DOHH2 (cell line): Measurements from ENCODE around the gene DHX58.
"Not testable (repeated sequence)": the region's sequence is repeated elsewhere in the genome, so short reads cannot be mapped to it uniquely, and the experiment has no call there.

Experiments used
- H3F3A ChIP-seq: fragments of 200-600 bp; sonication (generic), shearing (Covaris generic); 2 replicates; pipeline ENCODE4 v1.6.0; 2016; ENCODE audit warnings: antibody characterized with exemption, mild to moderate bottlenecking; ENCODE audit not compliant: control insufficient read depth, insufficient read depth
- H3K27ac ChIP-seq: fragments of 200-600 bp; sonication (generic); 2 replicates; pipeline ENCODE4 v1.5.1; 2014; ENCODE audit warnings: low read depth, mild to moderate bottlenecking, low read length, moderate library complexity
- H3K27me3 ChIP-seq: fragments of 200-600 bp; sonication (generic); 2 replicates; pipeline ENCODE4 v1.6.1; 2014; ENCODE audit warnings: mild to moderate bottlenecking, low read length, mixed read lengths; ENCODE audit not compliant: control insufficient read depth
- H3K36me3 ChIP-seq: fragments of 200-600 bp; sonication (generic); 2 replicates; pipeline ENCODE4 v1.6.1; 2014; ENCODE audit warnings: mild to moderate bottlenecking, low read length, moderate library complexity, mixed read lengths; ENCODE audit not compliant: control insufficient read depth
- H3K4me1 ChIP-seq: fragments of 200-600 bp; sonication (generic); 2 replicates; pipeline ENCODE4 v1.6.1; 2014; ENCODE audit warnings: mild to moderate bottlenecking, low read length, mixed read lengths; ENCODE audit not compliant: control insufficient read depth
- H3K4me2 ChIP-seq: fragments of 200-600 bp; sonication (generic); 2 replicates; pipeline ENCODE4 v1.6.0; 2014; ENCODE audit warnings: mild to moderate bottlenecking, low read length, moderate library complexity
- H3K4me3 ChIP-seq: fragments of 200-600 bp; sonication (generic); 2 replicates; pipeline ENCODE4 v1.5.1; 2014; ENCODE audit warnings: mild to moderate bottlenecking, low read length, mixed read lengths
- H3K79me2 ChIP-seq: fragments of 200-600 bp; sonication (generic); 2 replicates; pipeline ENCODE4 v1.6.1; 2014; ENCODE audit warnings: mild to moderate bottlenecking, low read length, mixed read lengths; ENCODE audit not compliant: control insufficient read depth
- H3K9me2 ChIP-seq: fragments of 200-600 bp; sonication (generic); replicated peaks from 2 replicates; pipeline ENCODE4 v1.6.1; 2014; ENCODE audit warnings: mild to moderate bottlenecking, low read length, mixed read lengths; ENCODE audit not compliant: control insufficient read depth
- H3K9me3 ChIP-seq: fragments of 200-600 bp; sonication (generic); 2 replicates; pipeline ENCODE4 v1.6.1; 2014; ENCODE audit warnings: antibody characterized with exemption, low read length, mixed read lengths; ENCODE audit not compliant: control insufficient read depth, insufficient read depth
- H4K20me1 ChIP-seq: fragments of 200-600 bp; sonication (generic); 2 replicates; pipeline ENCODE4 v1.6.0; 2014; ENCODE audit warnings: low read depth, mild to moderate bottlenecking, antibody characterized with exemption, low read length, moderate library complexity; ENCODE audit not compliant: control insufficient read depth, insufficient read depth
- EZH2phosphoT487 ChIP-seq: fragments of 200-600 bp; sonication (generic); IDR thresholded peaks from 2 replicates; pipeline ENCODE4 v1.6.1; 2017; ENCODE audit warnings: borderline replicate concordance, mild to moderate bottlenecking, antibody characterized with exemption, low read length, moderate library complexity, mixed read lengths
- TF ChIP-seq, protein P1 (sequence below): fragments of 200-600 bp; sonication (generic); IDR thresholded peaks from one replicate; pipeline ENCODE4 v1.5.1; 2014; ENCODE audit warnings: antibody characterized with exemption, mild to moderate bottlenecking, low read depth, low read length; ENCODE audit not compliant: poor library complexity, severe bottlenecking

Gene DHX58

DNA sequence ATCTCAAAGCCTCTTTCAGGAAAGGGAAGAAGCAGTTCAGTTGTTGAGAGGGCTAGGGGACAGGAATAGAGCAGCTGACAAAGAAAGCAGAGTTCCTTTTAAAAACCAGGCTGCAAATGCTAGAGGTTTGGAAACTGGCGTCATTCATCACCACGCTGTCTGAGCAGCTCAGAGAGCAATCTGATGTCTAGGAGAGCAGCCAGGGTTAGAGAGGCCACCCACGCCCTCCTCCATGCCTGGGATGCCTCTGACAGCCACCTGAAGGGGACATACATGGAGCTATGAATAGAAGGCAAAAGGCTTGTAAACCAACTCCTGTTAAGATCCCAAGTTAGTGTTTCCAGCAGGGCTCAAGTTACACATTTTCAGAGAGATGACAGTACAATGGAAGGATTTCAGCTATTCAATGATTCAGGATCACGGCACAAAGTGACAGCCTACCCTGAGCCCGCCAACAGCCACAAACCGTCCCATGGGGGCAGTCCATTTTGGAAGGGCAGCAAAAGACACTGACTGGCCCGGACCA lies 29.9 kb upstream of the DHX58 start:
- H3K4me2 ChIP-seq = no peak overlapping the region
- TF ChIP-seq EZH2phosphoT487 = no peak
- TF ChIP-seq, protein P1, sequence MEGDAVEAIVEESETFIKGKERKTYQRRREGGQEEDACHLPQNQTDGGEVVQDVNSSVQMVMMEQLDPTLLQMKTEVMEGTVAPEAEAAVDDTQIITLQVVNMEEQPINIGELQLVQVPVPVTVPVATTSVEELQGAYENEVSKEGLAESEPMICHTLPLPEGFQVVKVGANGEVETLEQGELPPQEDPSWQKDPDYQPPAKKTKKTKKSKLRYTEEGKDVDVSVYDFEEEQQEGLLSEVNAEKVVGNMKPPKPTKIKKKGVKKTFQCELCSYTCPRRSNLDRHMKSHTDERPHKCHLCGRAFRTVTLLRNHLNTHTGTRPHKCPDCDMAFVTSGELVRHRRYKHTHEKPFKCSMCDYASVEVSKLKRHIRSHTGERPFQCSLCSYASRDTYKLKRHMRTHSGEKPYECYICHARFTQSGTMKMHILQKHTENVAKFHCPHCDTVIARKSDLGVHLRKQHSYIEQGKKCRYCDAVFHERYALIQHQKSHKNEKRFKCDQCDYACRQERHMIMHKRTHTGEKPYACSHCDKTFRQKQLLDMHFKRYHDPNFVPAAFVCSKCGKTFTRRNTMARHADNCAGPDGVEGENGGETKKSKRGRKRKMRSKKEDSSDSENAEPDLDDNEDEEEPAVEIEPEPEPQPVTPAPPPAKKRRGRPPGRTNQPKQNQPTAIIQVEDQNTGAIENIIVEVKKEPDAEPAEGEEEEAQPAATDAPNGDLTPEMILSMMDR = no peak
- peaks cover 11% of the 10 kb centered on the region for H3K4me1 ChIP-seq
- peaks cover 89% of the 10 kb centered on the region for H3K79me2 ChIP-seq
- no peaks in the 10 kb centered on the region for H3K9me2 ChIP-seq
- no peak overlapping the region for H3K27ac ChIP-seq
- no peaks in the 10 kb centered on the region for H3K9me3 ChIP-seq
- no peaks in the 10 kb centered on the region for H3F3A ChIP-seq
- no peaks in the 10 kb centered on the region for H3K27me3 ChIP-seq
- no peak overlapping the region for H3K4me3 ChIP-seq
- H3K36me3 ChIP-seq = peaks cover 35% of the 10 kb centered on the region
- H4K20me1 ChIP-seq = peaks cover 8% of the 10 kb centered on the region; the same call in 1 of the 2 replicates

DNA sequence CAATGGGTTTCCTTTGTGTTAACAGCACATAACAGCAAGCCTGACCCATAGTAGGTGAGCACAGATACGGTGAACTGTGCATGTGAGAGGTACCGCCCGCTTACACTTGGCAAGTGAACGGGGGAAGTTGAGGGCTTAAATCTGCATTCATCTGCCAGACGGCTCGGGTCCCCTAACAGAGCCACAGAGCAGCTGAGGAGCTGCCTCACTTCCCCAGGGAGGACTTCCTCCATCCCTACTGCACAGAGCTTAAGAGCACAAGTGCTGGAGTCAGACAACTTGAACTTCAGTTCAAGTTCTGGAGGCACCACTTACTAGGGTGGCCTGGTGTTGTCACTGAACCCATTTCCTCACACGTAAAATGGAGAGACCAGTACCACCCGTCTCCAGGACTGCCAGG lies 28.9 kb upstream of the DHX58 start:
- Histone ChIP-seq H3K79me2 (peaks cover 91% of the 10 kb centered on the region), H3K4me3 (no peak overlapping the region), H3K4me1 (peaks cover 22% of the 10 kb centered on the region), H3F3A (peaks cover 3% of the 10 kb centered on the region; the same call in 1 of the 2 replicates), H3K9me2 (no peaks in the 10 kb centered on the region), H3K4me2 (no peak overlapping the region), H3K27ac (no peak overlapping the region), H3K9me3 (no peaks in the 10 kb centered on the region), H4K20me1 (peaks cover 12% of the 10 kb centered on the region; the same call in 1 of the 2 replicates), H3K36me3 (peaks cover 37% of the 10 kb centered on the region), H3K27me3 (no peaks in the 10 kb centered on the region)
- TF ChIP-seq EZH2phosphoT487 = no peak
- TF ChIP-seq, protein P1 = no peak

DNA sequence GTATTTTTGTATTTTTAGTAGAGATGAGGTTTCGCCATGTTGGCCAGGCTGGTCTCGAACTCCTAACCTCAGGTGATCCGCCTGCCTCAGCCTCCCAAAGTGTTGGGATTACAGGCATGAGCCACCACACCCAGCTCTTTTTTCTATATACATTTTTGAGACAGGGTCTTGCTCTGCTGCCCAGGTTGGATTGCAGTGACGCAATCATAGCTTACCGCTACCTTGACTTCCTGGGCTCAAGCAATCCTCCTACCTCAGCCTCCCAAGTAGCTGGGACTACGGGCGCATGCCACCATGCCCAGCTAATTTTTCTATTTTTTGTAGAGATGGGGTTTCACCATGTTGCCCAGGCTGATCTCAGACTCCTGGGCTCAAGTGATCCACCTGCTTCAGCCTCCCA lies 28.2 kb upstream of the DHX58 start:
- Histone ChIP-seq H3K36me3 (peaks cover 40% of the 10 kb centered on the region), H3K79me2 (peaks cover 93% of the 10 kb centered on the region), H4K20me1 (peaks cover 15% of the 10 kb centered on the region; the same call in 1 of the 2 replicates), H3K4me1 (peaks cover 29% of the 10 kb centered on the region)
- not testable (repeated sequence) for H3K27ac ChIP-seq, H3K4me2 ChIP-seq, H3F3A ChIP-seq, H3K27me3 ChIP-seq, H3K9me2 ChIP-seq, H3K4me3 ChIP-seq, H3K9me3 ChIP-seq

DNA sequence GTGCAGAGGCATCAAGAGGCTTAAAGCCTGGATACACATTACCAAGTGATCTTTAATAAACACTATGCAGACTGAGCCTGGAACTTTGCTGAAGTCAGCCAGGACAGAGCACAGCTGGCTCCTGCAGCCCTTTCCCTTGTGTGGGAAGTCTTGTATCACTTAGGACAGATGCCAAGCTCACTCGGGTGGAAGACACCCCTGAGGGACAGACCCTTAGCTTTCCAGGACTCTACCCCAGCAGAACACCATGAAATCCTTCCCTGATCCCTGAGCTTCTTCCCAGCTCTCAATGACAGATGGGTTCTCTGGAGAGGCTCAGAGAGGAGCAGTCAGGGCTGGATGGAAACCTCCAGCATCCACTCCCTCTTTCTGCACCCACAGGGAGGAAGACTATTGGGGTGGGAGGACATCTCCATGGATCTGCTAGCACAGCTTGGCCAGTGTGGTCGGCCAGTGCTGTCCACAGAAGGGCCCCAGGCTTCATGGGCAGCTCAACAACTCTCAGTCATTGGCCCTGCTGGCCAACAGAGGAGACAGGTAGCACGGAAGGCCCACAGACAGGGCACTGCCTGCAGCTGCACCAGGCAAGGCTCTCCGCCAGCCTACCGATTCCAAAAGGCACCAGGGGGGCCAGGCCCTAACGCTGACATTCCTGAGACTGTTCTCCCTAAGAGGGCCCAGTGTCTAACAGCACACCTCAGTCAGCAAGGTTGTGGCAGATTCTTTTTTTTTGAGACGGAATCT lies 26.4 kb upstream of the DHX58 start:
- peaks cover 45% of the 10 kb centered on the region for H3K4me1 ChIP-seq
- peaks cover 17% of the 10 kb centered on the region for H4K20me1 ChIP-seq
- H3K36me3 ChIP-seq = peaks cover 42% of the 10 kb centered on the region

More for the DNA sequence above, 26.4 kb upstream of the DHX58 start:
- peaks cover 17% of the 10 kb centered on the region for H3F3A ChIP-seq
- H3K4me2 ChIP-seq = no peak overlapping the region
- TF ChIP-seq EZH2phosphoT487 = no peak
- TF ChIP-seq, protein P1 = no peak
- no peaks in the 10 kb centered on the region for H3K9me3 ChIP-seq
- no peak overlapping the region for H3K27ac ChIP-seq
- peaks cover 95% of the 10 kb centered on the region for H3K79me2 ChIP-seq
- no peak overlapping the region for H3K4me3 ChIP-seq
- no peaks in the 10 kb centered on the region for H3K27me3 ChIP-seq
- H3K9me2 ChIP-seq = no peaks in the 10 kb centered on the region
